Neural progenitor cell (in vitro differentiated cells): ENCODE measurements around the gene C1GALT1. TPM values are rescaled to one million over a fixed set of nuclear protein-coding genes. Genes with fewer than 3 reads are reported as not detected.

Experiments used
- DNase-seq: peaks from one replicate; pipeline ENCODE4 v3.0.0-alpha.2; 2016; ENCODE audit warnings: low spot score
- H2AFZ ChIP-seq: fragments of 200-600 bp; sonication (generic); replicated peaks from 2 replicates; pipeline ENCODE4 v1.6.1; 2016; ENCODE audit warnings: antibody characterized with exemption
- H3F3A ChIP-seq: fragments of 200-600 bp; sonication (generic); 2 replicates; pipeline ENCODE4 v1.6.1; 2016; ENCODE audit warnings: antibody characterized with exemption, low read depth
- H3K27ac ChIP-seq: fragments of 200-600 bp; sonication (generic); 2 replicates; pipeline ENCODE4 v1.5.1; 2016; ENCODE audit warnings: mild to moderate bottlenecking
- H3K27me3 ChIP-seq: fragments of 200-600 bp; sonication (generic); 2 replicates; pipeline ENCODE4 v1.6.1; 2016; ENCODE audit warnings: mild to moderate bottlenecking, moderate library complexity
- H3K36me3 ChIP-seq: fragments of 200-600 bp; sonication (generic); 2 replicates; pipeline ENCODE4 v1.5.1; 2016
- H3K4me1 ChIP-seq: fragments of 200-600 bp; sonication (generic); 2 replicates; pipeline ENCODE4 v1.6.1; 2016; ENCODE audit warnings: mixed run types
- H3K4me2 ChIP-seq: fragments of 200-600 bp; sonication (generic); 2 replicates; pipeline ENCODE4 v1.6.1; 2016
- H3K4me3 ChIP-seq: fragments of 200-600 bp; sonication (generic); 2 replicates; pipeline ENCODE4 v1.5.1; 2016
- H3K79me2 ChIP-seq: fragments of 200-600 bp; sonication (generic); 2 replicates; pipeline ENCODE4 v1.6.1; 2016; ENCODE audit warnings: low read depth
- H3K9ac ChIP-seq: fragments of 200-600 bp; sonication (generic); 2 replicates; pipeline ENCODE4 v1.6.1; 2016
- H3K9me3 ChIP-seq: fragments of 200-600 bp; sonication (generic); 2 replicates; pipeline ENCODE4 v1.5.1; 2016; ENCODE audit warnings: low read depth
- H4K20me1 ChIP-seq: fragments of 200-600 bp; sonication (generic); 2 replicates; pipeline ENCODE4 v1.6.1; 2016; ENCODE audit warnings: low read depth
- H3K27ac Mint-ChIP-seq: 3 replicates; pipeline ENCODE4 v1.8.0; 2021; ENCODE audit warnings: mixed read lengths
- H3K27me3 Mint-ChIP-seq: 2 replicates; pipeline ENCODE4 v1.8.0; 2022; ENCODE audit warnings: low read depth, mild to moderate bottlenecking, inconsistent platforms, moderate library complexity, mixed read lengths; ENCODE audit not compliant: insufficient read depth
- H3K36me3 Mint-ChIP-seq: 3 replicates; pipeline ENCODE4 v1.8.0; 2021; ENCODE audit warnings: mixed read lengths
- H3K4me1 Mint-ChIP-seq: 3 replicates; pipeline ENCODE4 v1.8.0; 2021; ENCODE audit warnings: mixed read lengths
- H3K4me3 Mint-ChIP-seq: 3 replicates; pipeline ENCODE4 v1.8.0; 2021; ENCODE audit warnings: mild to moderate bottlenecking, moderate library complexity, mixed read lengths
- H3K9me3 Mint-ChIP-seq: 3 replicates; pipeline ENCODE4 v1.8.0; 2020; ENCODE audit warnings: mixed read lengths
- EZH2 ChIP-seq: fragments of 200-600 bp; sonication (generic); IDR thresholded peaks from 2 replicates; pipeline ENCODE4 v1.6.1; 2017; ENCODE audit warnings: antibody characterized with exemption, mild to moderate bottlenecking, moderate library complexity
- EZH2phosphoT487 ChIP-seq: fragments of 200-600 bp; sonication (generic); IDR thresholded peaks from 2 replicates; pipeline ENCODE4 v1.6.1; 2017; ENCODE audit warnings: antibody characterized with exemption
- total RNA-seq: library from RNA; depleted of rRNA; stranded (reverse); fragments of >200 nt; gene quantifications from 2 replicates; pipeline ENCODE4 v1.2.3, GENCODE V29; 2015; ENCODE audit warnings: low replicate concordance
- TF ChIP-seq, protein P1 (sequence below): fragments of 200-600 bp; sonication (generic); IDR thresholded peaks from 2 replicates; pipeline ENCODE4 v1.5.1; 2017; ENCODE audit warnings: antibody characterized with exemption, mild to moderate bottlenecking

Gene C1GALT1
- total RNA-seq, 1 donor from 2014 or later = 59.2 TPM

DNA sequence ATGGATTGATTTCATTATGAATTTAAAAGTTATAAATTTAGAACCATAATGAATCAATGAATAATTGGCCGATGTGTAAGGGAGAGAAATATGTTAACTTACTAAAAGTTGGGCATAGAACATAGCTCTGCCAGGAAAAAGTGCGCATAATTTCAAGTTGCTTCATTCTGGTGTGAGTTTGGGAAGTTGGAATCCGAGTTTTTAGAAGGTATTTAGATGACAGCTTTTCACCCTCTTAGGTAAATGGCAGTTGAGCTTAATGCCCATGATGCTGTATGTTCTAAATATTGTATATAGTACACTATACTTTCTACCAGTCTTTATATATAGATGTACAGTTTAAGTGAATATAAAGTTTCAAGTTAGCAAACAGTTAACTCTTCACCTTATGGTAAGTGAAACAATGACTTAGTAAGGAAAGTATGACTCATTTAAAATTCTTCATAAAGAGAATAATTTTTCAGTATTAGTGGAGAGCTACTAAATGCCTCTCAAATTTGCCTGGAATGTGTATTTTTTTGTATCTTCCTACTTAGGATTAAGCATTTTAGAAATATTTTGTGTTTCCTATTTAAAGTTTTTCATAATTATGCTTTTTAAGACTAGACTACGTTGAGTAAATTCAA is 1.6 kb downstream of the C1GALT1 start:
- H3K27ac ChIP-seq = no peak overlapping the region

DNA sequence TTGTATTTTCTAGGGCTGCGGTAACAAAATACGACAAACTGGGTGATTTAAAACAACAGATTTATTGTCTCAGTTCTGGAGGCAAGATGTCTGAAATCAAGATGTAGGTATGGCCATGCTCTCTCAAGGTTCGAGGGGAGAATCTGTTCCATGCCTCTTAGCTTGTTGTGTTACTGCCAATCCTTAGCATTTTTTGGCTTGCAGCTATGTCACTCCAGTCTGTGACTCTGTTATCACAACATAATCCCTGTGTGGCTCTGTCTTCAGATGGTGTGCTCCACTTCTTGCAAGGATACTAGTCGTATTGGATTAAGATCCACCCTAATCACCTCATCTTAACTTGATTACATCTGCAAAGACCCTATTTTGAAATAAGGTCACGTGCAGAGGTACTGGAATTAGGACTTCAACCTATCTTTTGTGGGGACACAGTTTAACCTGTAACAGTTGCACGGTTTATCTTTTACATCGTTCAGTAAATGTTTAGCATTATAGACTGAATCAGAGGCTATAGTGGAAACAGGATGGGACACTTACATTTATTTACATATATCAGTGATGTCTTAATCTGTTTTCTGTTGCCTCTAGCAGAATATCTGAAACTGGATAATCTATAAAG is 3.1 kb downstream of the C1GALT1 start:
- Histone ChIP-seq H3K4me3 (peak overlapping the region; percentile 91), H3K36me3 (no peaks in the 10 kb centered on the region), H3K9me3 (no peaks in the 10 kb centered on the region), H2AFZ (no peak overlapping the region), H3K27me3 (no peaks in the 10 kb centered on the region), H4K20me1 (no peaks in the 10 kb centered on the region), H3K4me2 (peak overlapping the region; percentile 95), H3K79me2 (peaks cover 74% of the 10 kb centered on the region), H3K9ac (no peak overlapping the region), H3K27ac (no peak overlapping the region), H3K4me1 (peaks cover 46% of the 10 kb centered on the region), H3F3A (peaks cover 26% of the 10 kb centered on the region)
- Mint-ChIP-seq H3K9me3 (no peaks in the 10 kb centered on the region), H3K4me1 (peaks cover 22% of the 10 kb centered on the region), H3K27me3 (no peaks in the 10 kb centered on the region), H3K36me3 (peaks cover 2% of the 10 kb centered on the region), H3K4me3 (no peak overlapping the region), H3K27ac (no peak overlapping the region)
- no peak for TF ChIP-seq EZH2phosphoT487
- DNase-seq = no peak

More for the DNA sequence above, 1.6 kb downstream of the C1GALT1 start:
- DNase-seq = no peak
- Histone ChIP-seq H3K4me2 (peak overlapping the region; percentile 95), H4K20me1 (no peaks in the 10 kb centered on the region), H3K27me3 (no peaks in the 10 kb centered on the region), H3K4me3 (peak overlapping the region; percentile 91), H3F3A (peaks cover 26% of the 10 kb centered on the region), H3K9me3 (no peaks in the 10 kb centered on the region), H3K4me1 (peaks cover 30% of the 10 kb centered on the region), H3K9ac (no peak overlapping the region), H3K36me3 (no peaks in the 10 kb centered on the region), H3K79me2 (peaks cover 59% of the 10 kb centered on the region), H2AFZ (no peak overlapping the region)
- Mint-ChIP-seq H3K27me3 (no peaks in the 10 kb centered on the region), H3K9me3 (no peaks in the 10 kb centered on the region), H3K4me3 (peak overlapping the region; percentile 95), H3K27ac (no peak overlapping the region), H3K36me3 (peaks cover 2% of the 10 kb centered on the region), H3K4me1 (peaks cover 15% of the 10 kb centered on the region)
- TF ChIP-seq EZH2phosphoT487 = no peak

DNA sequence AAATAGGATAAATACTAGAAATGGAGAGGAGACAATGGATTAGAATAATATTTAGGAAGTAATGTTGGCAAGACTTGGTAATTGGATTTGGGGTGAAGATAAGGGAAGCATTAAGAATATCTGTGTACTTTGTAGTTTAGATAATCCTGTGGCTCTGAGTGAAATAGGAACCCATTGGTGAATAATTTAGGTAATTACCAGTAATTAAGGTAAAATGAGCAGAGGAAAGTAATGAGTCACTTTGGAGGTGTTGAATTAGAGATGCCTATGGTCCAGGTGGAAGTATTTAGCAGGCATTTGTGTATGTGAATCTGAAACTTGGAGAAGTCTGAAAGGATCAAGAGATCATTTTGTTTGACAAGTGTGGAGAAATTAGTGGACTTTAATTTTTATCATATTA is 5.7 kb downstream of the C1GALT1 start:
- H3K27ac Mint-ChIP-seq = no peak overlapping the region
- H3K4me2 ChIP-seq = no peak overlapping the region
- no peak overlapping the region for H3K4me3 Mint-ChIP-seq
- no peaks in the 10 kb centered on the region for H3K27me3 ChIP-seq
- no peak for DNase-seq
- H3K4me1 Mint-ChIP-seq = peaks cover 22% of the 10 kb centered on the region
- H3K36me3 ChIP-seq = no peaks in the 10 kb centered on the region
- no peaks in the 10 kb centered on the region for H3K27me3 Mint-ChIP-seq
- H4K20me1 ChIP-seq = no peaks in the 10 kb centered on the region
- no peak overlapping the region for H2AFZ ChIP-seq
- peaks cover 39% of the 10 kb centered on the region for H3K4me1 ChIP-seq
- H3K79me2 ChIP-seq = peaks cover 99% of the 10 kb centered on the region
- H3K9me3 ChIP-seq = no peaks in the 10 kb centered on the region
- peaks cover 6% of the 10 kb centered on the region for H3K36me3 Mint-ChIP-seq
- no peak overlapping the region for H3K27ac ChIP-seq
- peaks cover 8% of the 10 kb centered on the region for H3F3A ChIP-seq
- H3K9ac ChIP-seq = no peak overlapping the region
- TF ChIP-seq EZH2 (no peak), EZH2phosphoT487 (no peak)
- H3K4me3 ChIP-seq = no peak overlapping the region
- H3K9me3 Mint-ChIP-seq = peaks cover 14% of the 10 kb centered on the region

- H3K9me3 ChIP-seq = no peaks in the 10 kb centered on the region
- no peak overlapping the region for H3K27ac Mint-ChIP-seq
- peaks cover 20% of the 10 kb centered on the region for H3K9me3 Mint-ChIP-seq
- H3K9ac ChIP-seq = no peak overlapping the region
- peaks cover 99% of the 10 kb centered on the region for H3K79me2 ChIP-seq
- TF ChIP-seq EZH2phosphoT487 (no peak), EZH2 (no peak)
- TF ChIP-seq, protein P1, sequence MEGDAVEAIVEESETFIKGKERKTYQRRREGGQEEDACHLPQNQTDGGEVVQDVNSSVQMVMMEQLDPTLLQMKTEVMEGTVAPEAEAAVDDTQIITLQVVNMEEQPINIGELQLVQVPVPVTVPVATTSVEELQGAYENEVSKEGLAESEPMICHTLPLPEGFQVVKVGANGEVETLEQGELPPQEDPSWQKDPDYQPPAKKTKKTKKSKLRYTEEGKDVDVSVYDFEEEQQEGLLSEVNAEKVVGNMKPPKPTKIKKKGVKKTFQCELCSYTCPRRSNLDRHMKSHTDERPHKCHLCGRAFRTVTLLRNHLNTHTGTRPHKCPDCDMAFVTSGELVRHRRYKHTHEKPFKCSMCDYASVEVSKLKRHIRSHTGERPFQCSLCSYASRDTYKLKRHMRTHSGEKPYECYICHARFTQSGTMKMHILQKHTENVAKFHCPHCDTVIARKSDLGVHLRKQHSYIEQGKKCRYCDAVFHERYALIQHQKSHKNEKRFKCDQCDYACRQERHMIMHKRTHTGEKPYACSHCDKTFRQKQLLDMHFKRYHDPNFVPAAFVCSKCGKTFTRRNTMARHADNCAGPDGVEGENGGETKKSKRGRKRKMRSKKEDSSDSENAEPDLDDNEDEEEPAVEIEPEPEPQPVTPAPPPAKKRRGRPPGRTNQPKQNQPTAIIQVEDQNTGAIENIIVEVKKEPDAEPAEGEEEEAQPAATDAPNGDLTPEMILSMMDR = no peak
- peaks cover 37% of the 10 kb centered on the region for H3K4me1 ChIP-seq
- peaks cover 3% of the 10 kb centered on the region for H3F3A ChIP-seq
- no peaks in the 10 kb centered on the region for H3K27me3 ChIP-seq
- no peak overlapping the region for H3K27ac ChIP-seq
- no peak for DNase-seq
- H3K4me1 Mint-ChIP-seq = peaks cover 19% of the 10 kb centered on the region
- no peaks in the 10 kb centered on the region for H3K36me3 ChIP-seq
- no peaks in the 10 kb centered on the region for H3K27me3 Mint-ChIP-seq
- H3K4me3 Mint-ChIP-seq = no peak overlapping the region
- H3K4me3 ChIP-seq = no peak overlapping the region
- H3K36me3 Mint-ChIP-seq = peaks cover 10% of the 10 kb centered on the region
- no peak overlapping the region for H2AFZ ChIP-seq
- H4K20me1 ChIP-seq = no peaks in the 10 kb centered on the region
- no peak overlapping the region for H3K4me2 ChIP-seq
These were observed 6.4 kb downstream of the C1GALT1 start for GRCh38 chr7:7188742-7189141.
